Measurements from ENCODE around the gene ALDH3B2.
"Not testable (repeated sequence)": the region's sequence is repeated elsewhere in the genome, so short reads cannot be mapped to it uniquely, and the experiment has no call there.

Gene ALDH3B2

DNA sequence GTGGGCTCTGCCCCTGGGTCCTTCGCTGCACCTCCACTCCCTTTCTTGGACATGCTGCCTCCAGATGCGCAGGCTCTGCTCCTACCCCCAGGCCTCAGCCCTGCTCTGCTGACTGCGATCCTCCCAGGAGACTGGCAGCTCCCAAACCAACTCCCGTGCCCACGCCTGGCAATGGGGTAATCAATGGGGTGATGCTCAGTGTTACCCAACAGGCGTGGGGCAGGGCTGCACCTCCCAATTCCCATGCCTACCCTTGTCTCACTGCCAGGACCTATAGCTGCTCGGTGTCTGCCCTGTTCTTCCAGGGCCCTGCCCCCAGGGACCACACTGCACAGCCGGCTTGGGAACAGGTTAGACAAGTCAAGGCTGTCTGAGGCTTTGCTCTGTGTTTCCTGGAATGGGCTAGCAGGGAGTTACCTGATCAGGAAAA, at the start of gene ALDH3B2:
Gene ALDH3B2, minus strand, starts transcription at position 182 of the 430 bp plus-strand sequence. CDS start 7,688 bp downstream, outside the sequence.
- DNase-seq, result no peak

- not testable (repeated sequence) for DNase-seq
Observed at GRCh38 chr11:67723036-67723435, 48.6 kb upstream of the ALDH3B2 start.

DNA sequence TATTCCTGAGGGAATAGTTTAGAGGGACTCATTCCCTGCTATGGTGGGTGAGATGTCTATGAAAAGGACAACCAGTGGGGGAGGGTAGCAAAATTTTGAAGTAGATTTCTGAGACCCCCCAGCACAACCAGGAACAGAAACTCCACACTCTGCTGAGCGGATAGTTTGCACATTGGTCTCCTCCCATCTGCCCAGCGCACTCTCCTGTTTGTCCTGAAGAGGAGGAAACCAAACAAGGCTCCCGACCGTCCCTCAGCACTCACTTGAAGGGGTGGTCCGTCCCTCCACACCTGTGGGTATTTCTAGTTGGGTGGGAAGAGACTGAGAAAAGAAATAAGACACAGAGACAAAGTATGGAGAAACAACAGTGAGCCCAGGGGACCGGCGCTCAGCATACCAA, 41.8 kb upstream of the ALDH3B2 start:
- peak in 1 of 2 donors; percentile 3 for DNase-seq

GRCh38 chr11:67715801-67716200, 41.4 kb upstream of the ALDH3B2 start:
- not testable (repeated sequence) for DNase-seq

- peak; percentile 66 to 74 for DNase-seq
Observed at GRCh38 chr11:67713892-67714509, 39.6 kb upstream of the ALDH3B2 start.

- DNase-seq, result not testable (repeated sequence)
Observed at GRCh38 chr11:67711676-67712075, 37.3 kb upstream of the ALDH3B2 start.

DNA sequence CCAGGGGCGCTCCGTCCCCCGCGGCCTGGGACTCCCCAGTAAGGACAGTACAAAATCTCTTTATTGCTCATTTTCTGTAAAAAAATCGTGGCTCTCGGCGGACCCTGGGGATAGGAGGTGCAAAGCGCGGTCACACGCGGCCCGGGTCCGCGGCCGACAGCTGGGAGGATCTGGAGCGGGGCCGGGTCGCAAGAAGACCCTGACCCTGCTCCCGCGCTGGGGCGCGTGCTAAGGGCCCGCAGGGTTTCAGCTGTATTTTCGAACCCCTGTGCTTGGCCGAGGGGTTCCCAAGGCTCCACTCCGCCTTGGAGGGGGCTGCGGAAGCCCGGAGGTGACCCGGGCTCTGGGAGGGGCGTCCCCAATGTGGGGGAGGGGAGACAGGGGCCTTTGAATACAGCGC, 36.8 kb upstream of the ALDH3B2 start:
- not testable (repeated sequence) for DNase-seq

- not testable (repeated sequence) for DNase-seq
Observed at GRCh38 chr11:67709806-67710205, 35.4 kb upstream of the ALDH3B2 start.

DNA sequence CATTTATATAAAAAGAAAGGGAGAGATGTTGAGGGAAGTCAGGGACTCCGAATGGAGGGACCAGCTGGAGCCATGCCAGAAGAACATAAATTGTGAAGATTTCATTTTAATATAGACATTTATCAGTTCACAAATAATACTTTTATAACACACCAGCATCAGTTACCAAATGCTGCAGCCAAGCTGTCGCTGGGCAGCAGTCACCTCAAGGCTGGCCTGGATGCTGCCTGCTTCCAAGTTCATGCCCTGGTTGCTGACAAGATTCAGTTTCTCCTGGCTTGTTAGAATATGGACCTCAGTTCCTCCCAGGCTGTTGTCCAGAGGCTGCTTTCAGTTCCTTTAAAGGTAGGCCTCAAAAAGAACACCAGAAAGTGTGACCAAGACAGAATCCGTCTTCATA, 30.8 kb upstream of the ALDH3B2 start:
- DNase-seq, result no peak

DNA sequence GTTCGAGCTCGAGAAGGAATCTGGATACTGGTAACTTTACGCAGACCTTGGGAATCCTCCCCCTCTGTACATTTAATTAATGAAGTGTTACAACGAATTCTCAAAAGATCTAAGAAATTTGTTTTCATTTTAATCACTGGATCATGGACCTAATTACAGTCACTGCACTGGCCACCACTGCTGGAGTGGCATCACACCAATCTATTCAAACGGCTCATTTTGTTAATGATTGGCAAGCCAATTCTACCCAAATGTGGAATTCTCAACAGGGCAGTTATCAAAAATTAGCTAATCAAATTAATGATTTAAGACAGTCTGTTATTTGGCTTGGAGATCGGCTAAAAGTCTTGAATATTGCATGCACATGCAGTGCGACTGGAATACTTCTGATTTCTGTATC, 30.1 kb upstream of the ALDH3B2 start:
- DNase-seq, result no peak

DNA sequence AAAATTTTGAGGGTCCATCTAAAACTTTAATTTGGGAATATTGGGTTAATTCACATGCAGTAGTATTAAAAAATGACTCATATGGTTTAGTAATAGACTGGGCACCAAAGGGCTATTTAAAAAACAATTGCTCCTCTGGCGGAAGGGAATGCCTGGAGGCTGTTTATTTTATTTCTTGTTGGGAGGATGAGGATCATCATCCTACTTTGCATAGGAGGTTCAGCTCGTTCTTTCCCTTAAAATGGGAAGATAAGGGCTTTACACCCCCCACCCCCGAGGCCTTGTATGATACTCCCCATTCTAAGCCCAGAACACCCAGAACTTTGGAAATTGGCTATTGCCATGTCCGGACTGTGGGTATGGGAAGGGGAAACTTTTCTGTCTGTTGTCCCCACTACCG, 29.3 kb upstream of the ALDH3B2 start:
- DNase-seq, result not testable (repeated sequence)

DNA sequence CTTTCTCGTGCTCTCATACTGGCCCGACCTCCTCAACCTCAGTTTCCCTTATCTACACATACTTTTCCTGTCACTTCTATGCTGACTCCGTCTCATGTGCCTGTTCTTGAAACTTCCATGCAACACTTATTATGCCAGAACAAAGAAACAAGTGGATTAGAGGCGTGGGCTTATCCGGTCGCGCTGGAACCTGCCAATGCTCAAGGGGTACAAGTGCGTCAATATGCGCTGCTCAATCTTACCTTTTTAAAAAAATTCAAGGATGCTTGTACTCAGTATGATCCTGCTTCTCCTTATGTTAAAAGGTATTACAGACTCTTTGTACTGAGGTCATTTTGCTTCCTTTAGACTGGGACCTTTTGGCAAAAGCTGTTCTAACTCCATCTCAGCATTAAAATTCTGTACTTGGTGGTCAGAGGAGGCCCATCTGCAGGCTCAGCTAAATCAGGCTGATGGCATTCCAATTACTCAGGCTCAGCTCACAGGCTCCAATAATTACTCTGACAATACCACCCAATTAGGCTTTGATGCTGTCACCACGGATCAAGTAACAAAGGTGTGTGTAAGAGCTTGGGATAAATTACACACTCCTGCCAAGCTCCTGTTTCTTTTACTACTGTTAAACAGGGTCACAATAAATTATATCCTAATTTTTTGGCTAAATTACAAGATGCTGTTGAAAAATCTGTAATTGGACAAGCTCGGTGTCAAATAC, 26.3 kb upstream of the ALDH3B2 start:
- no peak for DNase-seq

- DNase-seq, result no peak
Observed at GRCh38 chr11:67700141-67700540, 25.7 kb upstream of the ALDH3B2 start.

DNA sequence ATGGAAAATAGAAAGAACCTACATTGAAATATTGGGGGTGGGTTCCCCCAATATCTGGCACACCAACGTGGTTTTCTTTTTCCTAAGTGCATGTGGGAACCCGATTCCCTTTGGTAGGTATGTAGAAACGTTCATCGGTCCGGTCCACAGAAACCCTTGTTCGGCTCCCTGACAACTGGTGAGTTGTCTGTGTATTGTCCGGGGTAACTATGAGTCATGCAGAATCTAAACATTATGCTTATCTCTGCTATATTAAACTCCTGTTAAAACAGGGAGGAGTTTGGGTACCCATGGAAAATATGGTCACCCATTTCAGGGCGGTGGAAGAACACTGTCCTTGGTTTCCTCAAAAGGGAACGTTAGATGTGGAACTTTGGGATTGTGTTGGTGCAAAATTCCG, 25.1 kb upstream of the ALDH3B2 start:
- no peak for DNase-seq

DNA sequence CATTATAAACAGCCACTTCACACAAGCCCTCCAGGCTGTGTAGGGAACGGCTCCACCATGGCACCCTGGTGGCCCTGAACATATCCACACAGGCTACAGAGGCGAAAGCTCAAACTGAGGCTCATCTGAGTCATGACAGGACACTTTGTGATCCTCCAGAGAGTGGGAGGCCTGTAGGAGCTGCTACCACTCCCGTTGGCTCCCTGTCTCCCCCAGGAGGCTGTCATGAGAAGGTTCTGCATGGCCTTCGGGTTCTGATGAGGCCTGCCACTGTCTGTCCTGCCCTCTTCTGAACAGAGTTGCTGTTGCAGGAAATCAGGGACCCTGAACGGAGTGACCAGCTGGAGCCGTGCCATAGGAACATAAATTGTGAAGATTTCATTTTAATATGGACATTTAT, 23.8 kb upstream of the ALDH3B2 start:
- DNase-seq, result no peak

DNA sequence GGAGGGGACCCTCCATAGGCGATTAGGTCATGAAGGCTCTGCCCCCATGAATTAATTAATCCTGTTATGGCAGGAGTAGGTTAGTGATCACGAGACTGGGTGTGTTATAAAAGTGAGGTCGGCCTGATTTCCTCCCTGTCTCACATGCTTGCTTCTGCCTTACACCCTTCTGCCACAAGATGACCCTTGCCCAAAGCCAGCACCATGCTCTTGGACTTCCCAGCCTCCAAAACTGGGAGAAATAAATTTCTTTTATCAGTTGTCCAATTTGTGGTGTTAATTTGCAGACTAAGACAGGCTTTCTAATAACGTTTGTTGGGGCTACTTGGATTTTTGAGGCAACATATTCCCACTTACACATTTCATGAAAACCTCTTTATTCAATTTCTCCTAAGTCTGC, 23.4 kb upstream of the ALDH3B2 start:
- DNase-seq, result no peak

DNA sequence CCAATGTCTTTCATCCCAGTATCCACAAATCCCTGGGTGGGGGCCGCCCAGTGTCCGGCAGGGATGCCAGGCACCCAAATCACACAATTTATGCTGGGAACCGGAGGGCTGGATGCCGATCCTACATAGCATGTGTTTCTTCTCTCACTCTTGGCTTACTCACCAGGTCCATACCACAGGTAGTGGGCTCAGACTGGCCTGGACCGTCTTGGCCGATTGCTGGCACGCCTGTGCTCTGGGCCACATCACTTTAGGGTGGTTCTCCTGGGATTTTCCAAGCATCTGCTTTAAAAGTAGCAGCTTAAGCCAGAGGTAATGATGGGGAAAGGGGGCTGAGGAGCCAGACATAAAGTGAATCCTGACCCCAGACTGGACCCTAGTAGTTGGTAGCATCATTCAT, 22.6 kb upstream of the ALDH3B2 start:
- no peak for DNase-seq

DNA sequence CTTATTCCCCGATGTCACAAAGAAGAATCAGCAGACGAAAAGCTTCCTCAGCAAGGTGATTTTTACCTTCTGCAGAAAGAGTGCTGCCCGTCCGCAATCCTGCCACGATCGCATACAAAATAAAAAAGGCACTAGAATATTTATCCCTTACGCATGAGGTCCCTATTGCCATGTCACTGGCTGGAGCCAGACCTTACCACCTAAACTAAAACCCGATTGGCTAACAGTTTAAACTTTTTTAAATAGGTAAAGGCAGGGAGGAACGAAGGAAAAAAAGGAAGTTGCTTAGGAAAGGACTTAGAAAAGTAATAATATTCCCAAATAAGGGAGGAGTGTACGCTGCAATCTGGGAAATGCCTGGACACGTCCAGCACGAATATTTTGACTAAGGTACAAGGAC, 21.2 kb upstream of the ALDH3B2 start:
- DNase-seq, result no peak

DNA sequence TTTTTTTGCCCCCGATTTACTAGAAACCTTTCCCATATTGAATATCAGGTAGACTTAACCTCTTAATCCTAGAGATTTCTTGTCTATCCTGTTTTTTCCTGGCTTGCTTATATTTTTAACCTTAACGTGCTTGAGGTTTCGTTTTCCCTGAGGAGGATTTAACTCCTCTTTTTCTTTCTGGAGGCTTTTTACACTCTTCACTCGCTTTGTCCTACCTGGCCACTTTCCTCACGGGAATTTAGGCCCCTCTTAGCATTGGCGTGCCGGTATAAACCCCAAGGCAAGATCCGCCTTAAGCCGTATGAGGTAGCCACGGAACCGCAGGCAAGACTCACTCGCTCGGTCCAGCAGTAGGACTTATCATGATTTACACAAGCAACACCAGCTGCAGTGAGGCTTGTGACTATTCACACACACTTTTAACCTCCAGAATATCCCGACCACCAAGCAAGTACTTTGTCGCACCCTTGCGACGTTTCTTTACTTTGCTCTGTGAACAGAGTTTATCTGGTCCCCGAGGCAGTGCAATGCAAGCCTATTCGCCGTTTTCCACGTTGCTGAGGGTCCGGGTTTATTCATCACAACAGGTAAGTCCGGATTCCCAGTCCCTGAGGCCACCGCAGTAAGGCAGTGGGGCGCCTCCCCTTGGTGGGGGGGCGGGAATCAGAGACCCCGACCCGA, 20.6 kb upstream of the ALDH3B2 start:
- DNase-seq, result no peak

- DNase-seq, result no peak
Observed at GRCh38 chr11:67691149-67691548, 16.7 kb upstream of the ALDH3B2 start.

DNA sequence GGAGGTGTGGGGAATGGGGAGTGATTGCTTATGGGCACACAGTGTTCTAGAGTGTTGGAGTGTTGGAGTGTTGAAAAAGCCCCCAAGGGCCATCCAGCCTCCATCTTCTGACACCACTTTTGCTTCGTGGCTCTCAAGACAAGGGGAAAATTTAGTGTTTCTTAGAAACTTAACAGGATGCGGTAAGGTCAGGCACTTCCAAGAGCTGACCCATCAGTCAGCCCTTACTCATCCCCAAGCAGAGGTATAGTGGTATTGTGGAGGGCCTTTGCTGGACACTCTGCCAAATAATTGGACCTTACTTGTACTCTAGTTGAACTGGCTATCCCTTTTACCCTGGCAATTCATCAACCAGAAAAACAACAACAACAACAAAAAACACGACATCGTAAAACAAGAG, 14.8 kb upstream of the ALDH3B2 start:
- DNase-seq, result no peak

- no peak for DNase-seq
Observed at GRCh38 chr11:67687986-67688385, 13.6 kb upstream of the ALDH3B2 start.

GRCh38 chr11:67685641-67686332, 11.4 kb upstream of the ALDH3B2 start:
- not testable (repeated sequence) for DNase-seq

All from CD4-positive, alpha-beta T cell treated with Interleukin-1 beta for 1 hour (primary cell).